HG02759 (cell line): ENCODE results near the gene CBARP.

Source experiments
- ATAC-seq: cut with Tn5 transposase; IDR thresholded peaks from one replicate; pipeline ENCODE4 v1.9.1; 2021; ENCODE audit warnings: mild to moderate bottlenecking, moderate library complexity; ENCODE audit not compliant: unreplicated experiment

CBARP gene

GRCh38 chr19:1237754-1238368 is at the start of gene CBARP:
Gene CBARP (minus strand): TSS chr19:1238005. CDS start chr19:1236100, 1,905 bp downstream.
- ATAC-seq, result no peak

DNA sequence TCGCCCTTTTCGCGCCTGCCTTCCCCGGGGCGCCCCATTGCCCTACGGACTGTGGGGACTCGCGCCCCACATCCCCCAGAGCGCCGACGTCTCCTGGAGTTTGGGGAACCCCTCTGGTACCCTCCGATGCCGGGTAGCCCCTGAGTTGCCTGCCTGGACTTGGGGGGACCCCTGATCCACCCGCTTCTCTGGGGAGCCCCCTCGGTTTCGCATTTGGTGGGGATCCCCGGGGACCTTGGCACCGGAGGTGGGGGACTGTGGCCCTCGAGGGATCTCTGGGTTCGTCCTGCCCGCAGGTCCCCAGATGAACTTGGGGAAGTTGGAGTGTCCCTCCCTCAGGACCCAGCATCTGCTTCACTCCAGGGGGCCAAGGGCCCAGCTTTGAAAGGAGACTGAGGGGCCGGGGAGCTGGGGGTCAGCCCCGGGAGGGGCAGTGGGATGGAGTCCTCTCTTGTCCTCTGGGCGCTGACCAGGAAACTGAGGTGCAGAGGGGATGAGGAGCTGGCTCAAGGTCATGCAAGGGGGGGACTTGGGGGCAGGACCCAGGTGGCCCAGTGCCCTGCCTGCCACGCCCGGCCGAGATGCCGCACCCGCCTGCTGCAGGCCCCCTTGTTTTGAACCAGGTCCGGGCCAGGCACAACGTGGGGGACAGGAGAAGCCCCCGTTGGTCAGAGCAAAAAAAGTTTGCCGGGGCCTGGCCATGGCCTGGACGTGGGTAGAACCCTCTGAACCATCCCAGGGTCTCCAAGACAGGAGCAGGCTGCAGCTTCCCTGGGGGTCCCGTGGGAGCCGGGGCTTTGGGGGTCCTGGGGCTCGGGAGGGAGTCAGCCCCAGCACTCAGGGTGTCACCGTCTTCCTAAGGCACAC is 48.9 kb upstream of the CBARP start:
- no peak for ATAC-seq

GRCh38 chr19:1285737-1286360 is 48.0 kb upstream of the CBARP start, which contains the start of gene EFNA2:
Gene EFNA2 (plus strand): TSS chr19:1285873. CDS start chr19:1286169, 296 bp downstream.
- ATAC-seq, result no peak

DNA sequence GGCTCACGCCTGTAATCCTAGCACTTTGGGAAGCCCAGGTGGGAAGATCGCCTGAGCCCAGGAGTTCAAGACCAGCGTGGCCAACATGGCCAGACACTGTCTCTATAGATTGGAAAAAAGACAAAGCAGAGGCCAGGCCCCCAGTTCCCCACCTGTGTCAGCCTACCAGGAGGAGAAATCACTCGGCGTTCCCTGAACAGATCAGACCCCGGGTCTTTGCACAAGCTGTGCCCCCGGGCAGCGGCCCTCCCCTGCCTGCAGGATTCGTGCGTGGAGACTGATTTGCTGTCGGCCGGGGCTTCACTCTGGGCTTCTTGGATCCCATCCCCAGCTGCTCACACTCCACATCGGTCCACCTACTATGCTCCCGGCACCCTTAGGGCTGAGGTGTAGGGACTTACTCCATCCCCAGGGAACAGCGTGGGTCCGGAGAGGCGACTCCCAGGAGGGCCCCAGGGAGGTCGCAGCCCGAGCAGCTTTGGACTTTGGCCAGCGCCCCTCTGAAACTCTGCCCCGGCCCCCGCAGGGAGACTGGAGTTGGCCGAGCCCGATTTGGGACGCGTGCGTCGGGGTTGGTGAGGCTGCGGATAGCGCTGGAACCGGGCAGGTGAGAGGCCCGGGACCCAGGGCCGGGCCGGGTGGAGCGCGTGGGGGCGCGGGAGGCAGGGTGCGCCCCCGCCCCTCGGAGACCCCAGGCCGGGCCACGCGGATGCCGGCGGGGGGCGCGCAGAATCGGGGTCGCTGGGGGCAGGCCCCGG is 47.4 kb upstream of the CBARP start:
- no peak for ATAC-seq

DNA sequence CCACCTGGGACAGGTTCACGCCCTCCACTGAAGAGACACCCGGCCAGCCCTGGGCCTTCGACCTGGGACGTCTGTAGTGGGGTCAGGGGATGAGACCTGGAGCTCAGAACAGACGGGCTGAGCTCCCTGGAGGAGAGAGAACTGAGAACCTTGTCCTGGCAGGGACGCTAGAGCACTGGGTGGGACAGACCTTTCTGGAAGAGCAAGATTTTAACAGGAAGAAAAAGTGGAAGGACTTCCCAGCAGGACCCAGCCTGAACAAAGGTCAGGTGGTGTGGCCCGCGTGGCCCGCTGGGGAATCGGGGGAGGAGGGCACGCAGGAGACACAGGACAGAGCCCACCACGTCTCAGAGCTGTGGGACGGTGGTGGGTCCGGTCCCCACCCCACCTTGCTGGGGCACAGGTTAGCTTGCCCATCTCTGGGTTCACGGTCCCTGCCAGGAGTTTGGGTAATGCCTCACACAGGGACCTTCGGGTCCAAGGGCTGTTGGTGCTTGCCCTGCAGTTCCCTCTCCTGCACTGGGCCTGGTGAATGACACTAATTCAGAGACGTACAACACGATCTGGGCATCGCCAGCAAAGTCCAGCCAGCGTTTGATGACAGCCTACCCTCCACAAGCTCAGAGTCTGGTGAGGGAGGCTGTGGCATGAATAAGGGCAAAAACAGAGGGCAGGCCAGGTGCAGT is 46.6 kb upstream of the CBARP start:
- no peak for ATAC-seq

- ATAC-seq, result no peak
These were observed 46.1 kb upstream of the CBARP start for GRCh38 chr19:1283917-1284292.

- no peak for ATAC-seq
These were observed 45.6 kb upstream of the CBARP start for GRCh38 chr19:1283207-1283916.

DNA sequence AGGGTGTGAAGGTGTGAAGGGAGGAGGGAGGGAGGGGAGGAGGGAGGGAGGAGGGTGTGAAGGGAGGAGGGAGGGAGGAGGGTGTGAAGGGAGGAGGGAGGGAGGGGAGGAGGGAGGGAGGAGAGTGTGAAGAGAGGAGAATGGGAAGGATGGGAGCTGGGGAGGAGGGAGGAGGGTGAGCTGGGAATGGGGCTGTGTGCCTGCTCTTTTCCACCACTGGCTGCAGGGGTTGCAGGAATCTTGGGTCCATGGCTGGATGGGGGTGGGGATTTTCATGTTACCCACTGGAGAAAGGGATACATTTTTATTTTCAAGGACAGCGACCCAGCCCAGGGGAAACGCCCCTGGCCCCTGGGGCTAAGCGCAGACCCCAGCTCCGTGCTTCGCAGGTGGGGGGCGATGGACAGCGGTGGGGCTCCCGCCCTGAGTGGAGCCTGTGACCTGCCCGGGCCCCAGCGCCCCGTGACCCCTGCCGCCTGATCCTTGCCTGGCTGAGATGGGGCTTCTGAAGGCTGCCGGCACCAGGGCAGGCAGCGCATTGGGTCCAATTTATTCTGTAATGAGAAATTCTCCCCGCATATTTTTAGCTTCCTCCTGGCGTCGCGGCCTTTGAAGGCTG is 44.9 kb upstream of the CBARP start:
- no peak for ATAC-seq

DNA sequence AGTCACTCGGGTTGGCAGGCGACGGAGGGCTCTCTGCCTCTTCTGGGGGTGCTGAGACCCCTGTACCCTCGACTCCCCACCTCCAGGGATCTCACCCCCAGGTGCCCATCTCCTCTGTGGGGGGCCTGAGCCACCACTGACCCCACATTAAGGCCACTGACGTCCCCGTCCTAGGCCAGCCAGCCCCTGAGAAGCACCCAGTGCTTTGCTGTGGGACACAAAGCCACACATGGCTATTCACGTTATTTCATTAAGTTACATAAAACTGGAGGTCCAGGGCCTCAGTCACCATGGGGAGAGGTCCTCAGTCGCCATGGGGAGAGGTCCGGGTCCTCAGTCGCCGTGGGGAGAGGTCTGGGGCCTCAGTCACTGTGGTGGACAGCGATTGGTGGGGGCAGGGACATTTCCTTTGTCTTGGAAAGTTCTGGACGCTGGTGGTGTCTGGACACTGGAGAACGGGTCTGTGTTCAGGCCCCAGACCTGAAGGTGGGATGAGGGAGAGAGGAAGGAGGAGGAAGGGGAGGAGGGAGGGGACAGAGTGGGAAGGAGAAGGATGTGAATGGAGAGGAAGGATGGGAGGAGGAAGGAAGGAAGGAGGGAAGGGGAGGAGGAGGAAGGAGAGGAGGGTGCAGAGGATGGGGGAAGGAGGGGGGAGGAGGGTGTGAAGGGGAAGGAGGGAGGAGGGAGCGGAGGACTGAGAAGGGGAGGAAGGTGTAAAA is 43.9 kb upstream of the CBARP start:
- no peak for ATAC-seq

DNA sequence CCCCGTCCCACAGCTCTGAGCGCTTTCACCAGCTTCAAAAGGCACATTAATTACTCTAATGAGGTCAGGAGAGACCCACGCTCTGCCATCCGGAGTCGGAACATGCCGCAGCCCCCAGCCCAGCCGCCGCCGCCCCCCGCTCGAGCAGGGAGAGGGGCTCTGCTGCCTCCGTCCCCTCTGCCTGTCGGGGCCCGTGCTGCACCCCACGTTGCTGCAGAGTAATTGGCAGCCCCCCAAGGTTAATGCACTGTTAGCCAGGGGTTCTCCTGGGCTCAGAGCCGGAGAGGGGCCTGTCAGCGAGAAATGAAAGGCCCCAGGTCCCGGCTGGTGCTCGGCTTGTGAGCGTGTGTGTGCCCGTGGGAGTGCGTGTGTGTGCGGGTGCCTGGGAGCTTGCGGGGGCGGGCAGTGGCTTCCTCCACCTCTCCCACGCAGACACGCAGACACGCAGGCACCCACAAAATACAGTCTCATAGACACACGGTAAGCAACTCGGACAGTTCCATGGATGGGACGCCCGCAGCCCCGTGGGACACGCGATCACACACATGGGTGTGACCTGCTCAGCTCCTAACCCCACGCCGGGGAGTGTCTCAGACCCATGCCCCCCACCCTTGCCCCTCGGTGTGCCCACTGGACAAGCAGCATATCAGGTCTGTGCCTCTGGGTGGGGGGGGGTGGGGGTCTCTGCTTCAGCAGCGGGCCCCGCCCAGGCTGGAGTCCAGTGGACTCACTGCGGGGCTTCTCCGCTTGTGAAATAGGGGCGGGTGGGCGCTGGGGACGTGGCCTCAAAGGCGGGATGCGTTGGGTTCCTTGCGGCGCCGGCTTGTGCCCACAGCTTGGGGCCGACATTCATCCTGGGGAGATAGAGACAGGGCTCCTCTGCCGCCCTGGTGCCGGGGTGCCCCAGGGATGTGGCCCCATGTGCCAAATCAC is 43.1 kb upstream of the CBARP start:
- ATAC-seq, result no peak

GRCh38 chr19:1279782-1280341 is 42.1 kb upstream of the CBARP start:
- no peak for ATAC-seq

GRCh38 chr19:1278713-1279660 is 41.2 kb upstream of the CBARP start:
- ATAC-seq, result no peak

DNA sequence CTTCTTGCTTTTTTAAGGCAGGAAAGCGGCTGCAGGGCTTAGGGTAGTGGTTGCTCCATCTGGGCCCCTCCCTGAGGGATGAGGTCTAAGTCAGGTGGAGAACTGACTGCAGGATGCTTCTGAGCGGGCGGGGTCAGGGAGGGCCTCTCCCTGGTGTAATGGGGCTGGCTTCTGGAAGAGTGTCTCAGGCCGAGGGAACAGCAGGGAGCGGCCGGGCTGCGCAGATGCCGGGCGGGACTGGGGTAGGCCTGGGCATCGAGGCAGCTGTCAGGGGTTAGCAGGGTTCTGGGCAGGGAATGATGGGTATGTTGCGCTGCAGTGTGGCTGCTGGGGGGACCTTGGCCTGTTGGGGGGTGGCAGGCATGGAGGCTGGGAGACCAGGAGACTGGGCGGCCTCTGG is 40.3 kb upstream of the CBARP start:
- ATAC-seq, result no peak

DNA sequence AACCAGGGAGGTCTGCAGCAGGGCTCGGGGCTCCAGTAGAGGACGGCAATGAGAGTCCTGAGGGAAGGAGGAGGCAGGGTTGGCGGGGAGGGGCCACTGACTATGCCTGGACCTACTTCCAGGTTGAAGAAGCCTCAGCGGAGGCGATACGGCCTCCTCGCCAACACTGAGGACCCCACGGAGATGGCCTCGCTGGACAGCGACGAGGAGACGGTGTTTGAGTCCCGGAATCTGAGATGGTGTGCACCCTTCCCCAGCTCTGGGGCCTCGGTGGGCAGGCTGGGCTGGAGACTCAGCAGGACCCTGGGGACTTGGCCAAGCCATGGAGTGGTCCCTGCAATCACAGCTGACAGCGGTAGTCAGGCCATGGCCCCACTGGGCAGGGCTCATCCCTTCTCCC is 39.3 kb upstream of the CBARP start:
- ATAC-seq, result no peak

GRCh38 chr19:1276628-1277022 is 38.8 kb upstream of the CBARP start:
- no peak for ATAC-seq

DNA sequence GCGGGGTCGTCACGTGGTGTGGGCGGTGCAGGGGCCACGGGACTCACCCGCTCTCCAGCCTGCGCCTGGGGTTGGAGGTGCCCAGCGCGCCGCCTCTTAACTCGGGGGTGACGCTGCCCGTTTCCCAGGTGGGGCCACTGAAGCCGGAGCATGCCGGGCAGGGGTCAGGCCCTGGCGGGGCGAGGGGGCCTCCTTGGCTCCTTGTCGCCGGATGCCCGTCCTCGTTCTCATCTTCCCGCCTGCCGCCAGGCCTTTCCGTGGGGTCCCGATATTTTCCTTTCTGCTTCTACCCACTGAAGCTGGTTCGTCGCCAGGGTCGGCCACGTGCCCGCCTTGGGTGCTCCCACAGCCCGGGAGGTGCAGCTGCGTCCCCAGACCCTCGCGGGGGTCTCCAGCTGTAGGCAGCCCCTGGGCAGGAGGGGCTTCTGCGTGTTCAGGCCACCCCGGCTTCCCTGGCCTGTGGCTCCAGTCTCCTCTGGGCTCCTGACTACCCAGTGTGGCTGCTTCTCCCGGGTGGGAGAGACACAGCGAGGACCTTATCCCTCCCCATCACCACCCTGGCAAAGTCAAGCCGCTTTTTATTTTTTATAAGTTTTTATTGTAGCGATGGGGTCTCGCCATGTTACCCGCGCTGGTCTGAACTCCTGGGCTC is 38.3 kb upstream of the CBARP start:
- ATAC-seq, result no peak
